ENCODE data around the gene TSPAN1. TPM values are rescaled to one million over a fixed set of nuclear protein-coding genes. Genes with fewer than 3 reads are reported as not detected.

TSPAN1 gene
- total and polyA plus RNA-seq, 2 experiments from 2014 or later, result 32.1 to 69.5 TPM

DNA sequence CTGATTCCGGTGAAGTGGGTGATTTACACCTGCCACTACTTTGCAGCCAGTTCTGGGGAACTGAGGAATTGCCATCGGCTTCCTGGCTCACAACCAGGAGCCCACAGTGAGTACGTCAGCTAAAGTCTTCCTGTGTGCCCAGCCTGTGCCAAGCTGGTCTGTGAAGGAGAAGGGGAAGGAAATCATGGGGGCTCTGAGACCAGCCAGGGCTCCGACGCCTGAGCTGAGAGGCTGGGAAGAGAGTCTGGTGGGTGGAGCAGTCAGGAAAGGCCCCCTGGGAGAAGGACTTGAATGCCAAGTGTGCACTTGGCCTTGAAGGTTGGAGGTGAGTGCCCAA lies 29.5 kb downstream of the TSPAN1 start:
- Histone ChIP-seq H4K20me1 (ENCODE audit: insufficient read depth, poor library complexity, severe bottlenecking) (no peaks in the 10 kb centered on the region), H3K9me2 (replicated peaks; ENCODE audit: insufficient read depth) (no peaks in the 10 kb centered on the region), H3K27ac (no peak overlapping the region), H2AFZ (peak overlapping the region; percentile 99), H3K27me3 (no peaks in the 10 kb centered on the region), H3K9me3 (ENCODE audit: low read depth) (no peaks in the 10 kb centered on the region), H3K36me3 (replicated peaks; ENCODE audit: insufficient read depth, low read depth) (no peaks in the 10 kb centered on the region), H3K79me2 (no peaks in the 10 kb centered on the region), H3K4me2 (peak overlapping the region; percentile 98), H3K4me1 (ENCODE audit: insufficient read depth) (peaks cover 7% of the 10 kb centered on the region), H3K4me3 (no peak overlapping the region)
- 82% methylated on average over 5 of the region's 5 CpGs for WGBS (ENCODE audit: low lambda C conversion rate, missing lambda C conversion rate)
- TF ChIP-seq EZH2 (IDR thresholded peaks at IDR 0.05; ENCODE audit: borderline replicate concordance) (no peak), EZH2phosphoT487 (IDR thresholded peaks at IDR 0.05; ENCODE audit: low read depth, severe bottlenecking, unreplicated experiment) (no peak)
- TF ChIP-seq, protein P1, sequence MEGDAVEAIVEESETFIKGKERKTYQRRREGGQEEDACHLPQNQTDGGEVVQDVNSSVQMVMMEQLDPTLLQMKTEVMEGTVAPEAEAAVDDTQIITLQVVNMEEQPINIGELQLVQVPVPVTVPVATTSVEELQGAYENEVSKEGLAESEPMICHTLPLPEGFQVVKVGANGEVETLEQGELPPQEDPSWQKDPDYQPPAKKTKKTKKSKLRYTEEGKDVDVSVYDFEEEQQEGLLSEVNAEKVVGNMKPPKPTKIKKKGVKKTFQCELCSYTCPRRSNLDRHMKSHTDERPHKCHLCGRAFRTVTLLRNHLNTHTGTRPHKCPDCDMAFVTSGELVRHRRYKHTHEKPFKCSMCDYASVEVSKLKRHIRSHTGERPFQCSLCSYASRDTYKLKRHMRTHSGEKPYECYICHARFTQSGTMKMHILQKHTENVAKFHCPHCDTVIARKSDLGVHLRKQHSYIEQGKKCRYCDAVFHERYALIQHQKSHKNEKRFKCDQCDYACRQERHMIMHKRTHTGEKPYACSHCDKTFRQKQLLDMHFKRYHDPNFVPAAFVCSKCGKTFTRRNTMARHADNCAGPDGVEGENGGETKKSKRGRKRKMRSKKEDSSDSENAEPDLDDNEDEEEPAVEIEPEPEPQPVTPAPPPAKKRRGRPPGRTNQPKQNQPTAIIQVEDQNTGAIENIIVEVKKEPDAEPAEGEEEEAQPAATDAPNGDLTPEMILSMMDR (IDR thresholded peaks at IDR 0.05; ENCODE audit: poor library complexity), result no peak
- no peak for DNase-seq (ENCODE audit: low spot score)

DNA sequence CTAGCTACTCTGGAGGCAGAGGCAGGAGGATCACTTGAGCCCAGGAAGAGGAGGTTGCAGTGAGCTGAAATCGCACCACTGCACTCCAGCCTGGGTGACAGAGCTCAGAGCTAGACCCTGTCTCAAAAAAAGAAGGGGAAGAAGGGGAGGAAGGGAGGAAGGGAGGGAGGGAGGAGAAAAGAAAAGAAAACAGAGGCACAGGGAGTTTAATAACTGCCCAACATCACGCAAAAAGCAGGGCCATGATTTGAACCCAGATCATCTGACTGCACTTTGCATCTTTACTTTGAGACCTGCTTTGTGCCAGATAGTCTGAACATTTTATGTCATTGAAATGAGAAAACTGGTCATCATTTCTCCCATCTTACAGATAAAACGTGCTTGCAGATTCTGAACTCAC lies 30.3 kb downstream of the TSPAN1 start:
- DNase-seq (ENCODE audit: low spot score), result no peak
- H3K9me2 ChIP-seq (replicated peaks; ENCODE audit: insufficient read depth), result no peaks in the 10 kb centered on the region
- H3K4me2 ChIP-seq, result no peak overlapping the region
- no peaks in the 10 kb centered on the region for H3K36me3 ChIP-seq (replicated peaks; ENCODE audit: insufficient read depth, low read depth)
- no peaks in the 10 kb centered on the region for H4K20me1 ChIP-seq (ENCODE audit: insufficient read depth, poor library complexity, severe bottlenecking)
- peaks cover 7% of the 10 kb centered on the region for H3K4me1 ChIP-seq (ENCODE audit: insufficient read depth)
- H2AFZ ChIP-seq, result no peak overlapping the region
- no peaks in the 10 kb centered on the region for H3K27me3 ChIP-seq
- H3K27ac ChIP-seq, result no peak overlapping the region
- 88% methylated on average over 3 of the region's 3 CpGs for WGBS (ENCODE audit: low lambda C conversion rate, missing lambda C conversion rate)
- H3K4me3 ChIP-seq, result no peak overlapping the region
- H3K79me2 ChIP-seq, result no peaks in the 10 kb centered on the region
- no peaks in the 10 kb centered on the region for H3K9me3 ChIP-seq (ENCODE audit: low read depth)
- TF ChIP-seq EZH2 (IDR thresholded peaks at IDR 0.05; ENCODE audit: borderline replicate concordance), result no peak
- TF ChIP-seq EZH2phosphoT487 (IDR thresholded peaks at IDR 0.05; ENCODE audit: low read depth, severe bottlenecking, unreplicated experiment), result no peak
- TF ChIP-seq, protein P1 (IDR thresholded peaks at IDR 0.05; ENCODE audit: poor library complexity), result no peak

DNA sequence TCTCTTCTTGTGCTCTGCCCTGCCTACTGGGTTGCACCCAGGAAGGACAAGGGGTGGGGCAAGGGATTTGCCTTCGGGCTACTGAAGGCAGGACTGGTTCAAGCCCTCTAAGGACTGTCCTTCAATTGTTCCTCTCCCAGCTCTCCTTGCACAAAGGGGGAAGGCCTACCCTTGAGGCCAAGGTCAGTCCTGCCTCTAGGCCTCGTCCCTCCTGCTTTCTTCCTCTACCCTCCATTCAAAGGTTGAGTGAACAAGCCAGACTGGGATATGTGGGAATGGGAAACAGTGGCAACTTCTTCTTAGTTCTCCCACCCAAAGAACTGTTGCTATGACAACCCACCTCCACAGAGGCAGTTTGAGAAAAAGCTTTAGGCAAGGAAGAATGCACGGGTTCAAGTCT lies 30.9 kb downstream of the TSPAN1 start:
- no peak overlapping the region for H3K4me3 ChIP-seq
- no peaks in the 10 kb centered on the region for H3K36me3 ChIP-seq (replicated peaks; ENCODE audit: insufficient read depth, low read depth)
- H3K27me3 ChIP-seq, result no peaks in the 10 kb centered on the region
- TF ChIP-seq EZH2 (IDR thresholded peaks at IDR 0.05; ENCODE audit: borderline replicate concordance), result no peak
- no peak for TF ChIP-seq EZH2phosphoT487 (IDR thresholded peaks at IDR 0.05; ENCODE audit: low read depth, severe bottlenecking, unreplicated experiment)
- TF ChIP-seq, protein P1 (IDR thresholded peaks at IDR 0.05; ENCODE audit: poor library complexity), result no peak
- peaks cover 7% of the 10 kb centered on the region for H3K4me1 ChIP-seq (ENCODE audit: insufficient read depth)
- H3K9me2 ChIP-seq (replicated peaks; ENCODE audit: insufficient read depth), result no peaks in the 10 kb centered on the region
- DNase-seq (ENCODE audit: low spot score), result no peak
- WGBS (ENCODE audit: low lambda C conversion rate, missing lambda C conversion rate), result 76% methylated on average over 3 of the region's 3 CpGs
- no peaks in the 10 kb centered on the region for H3K79me2 ChIP-seq
- no peaks in the 10 kb centered on the region for H4K20me1 ChIP-seq (ENCODE audit: insufficient read depth, poor library complexity, severe bottlenecking)
- no peak overlapping the region for H2AFZ ChIP-seq
- no peak overlapping the region for H3K27ac ChIP-seq
- H3K4me2 ChIP-seq, result no peak overlapping the region
- H3K9me3 ChIP-seq (ENCODE audit: low read depth), result no peaks in the 10 kb centered on the region

GRCh38 chr1:46206399-46206798 lies 31.5 kb downstream of the TSPAN1 start:
- Histone ChIP-seq H3K27ac (no peak overlapping the region), H2AFZ (no peak overlapping the region), H3K9me2 (replicated peaks; ENCODE audit: insufficient read depth) (no peaks in the 10 kb centered on the region), H3K9me3 (ENCODE audit: low read depth) (no peaks in the 10 kb centered on the region), H3K4me3 (no peak overlapping the region), H3K27me3 (no peaks in the 10 kb centered on the region), H3K4me1 (ENCODE audit: insufficient read depth) (peaks cover 7% of the 10 kb centered on the region), H3K79me2 (no peaks in the 10 kb centered on the region), H4K20me1 (ENCODE audit: insufficient read depth, poor library complexity, severe bottlenecking) (no peaks in the 10 kb centered on the region), H3K36me3 (replicated peaks; ENCODE audit: insufficient read depth, low read depth) (no peaks in the 10 kb centered on the region), H3K4me2 (no peak overlapping the region)
- DNase-seq (ENCODE audit: low spot score), result no peak
- TF ChIP-seq EZH2 (IDR thresholded peaks at IDR 0.05; ENCODE audit: borderline replicate concordance) (no peak), EZH2phosphoT487 (IDR thresholded peaks at IDR 0.05; ENCODE audit: low read depth, severe bottlenecking, unreplicated experiment) (no peak)
- TF ChIP-seq, protein P1 (IDR thresholded peaks at IDR 0.05; ENCODE audit: poor library complexity), result no peak
- WGBS (ENCODE audit: low lambda C conversion rate, missing lambda C conversion rate), result 91% methylated on average over 2 of the region's 2 CpGs
